GM12873 (cell line): ENCODE data around the gene CDK5RAP2.

Source experiments
- CTCF ChIP-seq: IDR thresholded peaks from 2 replicates; pipeline ENCODE4 v1.5.1; 2012; ENCODE audit warnings: low read depth, mild to moderate bottlenecking, moderate library complexity, low read length, control low read depth; ENCODE audit not compliant: insufficient read depth; ENCODE audit errors: missing control alignments

CDK5RAP2 gene

GRCh38 chr9:120528829-120529228 lies 51.1 kb downstream of the CDK5RAP2 start:
- no peak for TF ChIP-seq CTCF

GRCh38 chr9:120528327-120528726 lies 51.6 kb downstream of the CDK5RAP2 start:
- no peak for TF ChIP-seq CTCF

GRCh38 chr9:120526534-120526933 lies 53.4 kb downstream of the CDK5RAP2 start:
- TF ChIP-seq CTCF, result no peak

- no peak for TF ChIP-seq CTCF
Measured at GRCh38 chr9:120524863-120525262, 55.1 kb downstream of the CDK5RAP2 start.

- TF ChIP-seq CTCF, result no peak
Measured at GRCh38 chr9:120524038-120524437, 55.9 kb downstream of the CDK5RAP2 start.

- no peak for TF ChIP-seq CTCF
Measured at GRCh38 chr9:120522558-120522957, 57.4 kb downstream of the CDK5RAP2 start.

GRCh38 chr9:120522032-120522431 lies 57.9 kb downstream of the CDK5RAP2 start:
- no peak for TF ChIP-seq CTCF
